ENCODE data around the gene NUP50. TPM values are rescaled to one million over a fixed set of nuclear protein-coding genes. Genes with fewer than 3 reads are reported as not detected.

NUP50 gene, protein sequence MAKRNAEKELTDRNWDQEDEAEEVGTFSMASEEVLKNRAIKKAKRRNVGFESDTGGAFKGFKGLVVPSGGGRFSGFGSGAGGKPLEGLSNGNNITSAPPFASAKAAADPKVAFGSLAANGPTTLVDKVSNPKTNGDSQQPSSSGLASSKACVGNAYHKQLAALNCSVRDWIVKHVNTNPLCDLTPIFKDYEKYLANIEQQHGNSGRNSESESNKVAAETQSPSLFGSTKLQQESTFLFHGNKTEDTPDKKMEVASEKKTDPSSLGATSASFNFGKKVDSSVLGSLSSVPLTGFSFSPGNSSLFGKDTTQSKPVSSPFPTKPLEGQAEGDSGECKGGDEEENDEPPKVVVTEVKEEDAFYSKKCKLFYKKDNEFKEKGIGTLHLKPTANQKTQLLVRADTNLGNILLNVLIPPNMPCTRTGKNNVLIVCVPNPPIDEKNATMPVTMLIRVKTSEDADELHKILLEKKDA
- total RNA-seq (2016; rRNA removed; fragmentation: Illumina TruSeq; extraction: Trizol) (52.4 and 71.0 TPM in 2 replicates), polyA plus RNA-seq (2011; rRNA removed) (14.1 and 14.2 TPM in 2 replicates), polyA minus RNA-seq (2011; rRNA and poly(A)+ RNA removed; ENCODE audit: low replicate concordance) (34.7 and 47.0 TPM in 2 replicates), Bru-seq, nascent RNA (percentile 83 among the genes with signal in this experiment), BruChase-seq, experiment 1, labeled RNA remaining after a 6-hour chase (percentile 93 among the genes with signal in this experiment), BruChase-seq, experiment 2, labeled RNA remaining after a 2-hour chase (percentile 94 among the genes with signal in this experiment)
- 15.6 and 19.1 TPM in 2 replicates for total RNA-seq (2016; cell fraction: cytosol; rRNA removed; fragmentation: Illumina TruSeq; extraction: Trizol; ENCODE audit: low read depth)
- 52.9 and 65.9 TPM in 2 replicates for total RNA-seq (2016; cell fraction: insoluble cytoplasmic fraction; rRNA removed; fragmentation: Illumina TruSeq; extraction: Trizol)
- 34.7 and 35.1 TPM in 2 replicates for total RNA-seq (2016; cell fraction: membrane; rRNA removed; fragmentation: Illumina TruSeq; extraction: Trizol)
- total RNA-seq (2016; cell fraction: nucleus; rRNA removed; fragmentation: Illumina TruSeq; extraction: Trizol): 39.0 and 40.8 TPM in 2 replicates
- 10.3 and 10.4 TPM in 2 replicates for polyA plus RNA-seq (2011; cell fraction: cytosol; rRNA removed)
- 8.3 and 10.9 TPM in 2 replicates for polyA plus RNA-seq (2011; cell fraction: nucleus; rRNA removed)
- 22.4 and 26.0 TPM in 2 replicates for polyA plus RNA-seq (2012)
- 3.4 and 4.5 TPM in 2 replicates for polyA plus RNA-seq (2016; cell fraction: cytosol; fragmentation: Illumina TruSeq; extraction: Trizol; ENCODE audit: low read depth)
- 52.8 and 53.9 TPM in 2 replicates for polyA plus RNA-seq (2016; cell fraction: insoluble cytoplasmic fraction; fragmentation: Illumina TruSeq; extraction: Trizol; ENCODE audit: low read depth)
- polyA plus RNA-seq (2016; cell fraction: membrane; fragmentation: Illumina TruSeq; extraction: Trizol; ENCODE audit: low read depth): 12.1 and 15.0 TPM in 2 replicates
- polyA plus RNA-seq (2016; cell fraction: nucleus; fragmentation: Illumina TruSeq; extraction: Trizol; ENCODE audit: insufficient read depth, low read depth): 51.2 and 53.1 TPM in 2 replicates
- polyA minus RNA-seq (2011; cell fraction: cytosol; rRNA and poly(A)+ RNA removed): 14.3 and 15.1 TPM in 2 replicates
- 29.2 and 29.4 TPM in 2 replicates for polyA minus RNA-seq (2011; cell fraction: nucleus; rRNA and poly(A)+ RNA removed)
- long read RNA-seq, experiment 1, full-length matches to known transcripts: 11 of 39 reads
- long read RNA-seq, experiment 1, partial matches to known transcripts: 8 of 39 reads
- long read RNA-seq, experiment 1, other reads (novel, unspliced or antisense): 20 of 39 reads
- long read RNA-seq, experiment 2, full-length matches to known transcripts: 11 of 52 reads
- long read RNA-seq, experiment 2, partial matches to known transcripts: 1 of 52 reads
- long read RNA-seq, experiment 2, other reads (novel, unspliced or antisense): 40 of 52 reads

DNA sequence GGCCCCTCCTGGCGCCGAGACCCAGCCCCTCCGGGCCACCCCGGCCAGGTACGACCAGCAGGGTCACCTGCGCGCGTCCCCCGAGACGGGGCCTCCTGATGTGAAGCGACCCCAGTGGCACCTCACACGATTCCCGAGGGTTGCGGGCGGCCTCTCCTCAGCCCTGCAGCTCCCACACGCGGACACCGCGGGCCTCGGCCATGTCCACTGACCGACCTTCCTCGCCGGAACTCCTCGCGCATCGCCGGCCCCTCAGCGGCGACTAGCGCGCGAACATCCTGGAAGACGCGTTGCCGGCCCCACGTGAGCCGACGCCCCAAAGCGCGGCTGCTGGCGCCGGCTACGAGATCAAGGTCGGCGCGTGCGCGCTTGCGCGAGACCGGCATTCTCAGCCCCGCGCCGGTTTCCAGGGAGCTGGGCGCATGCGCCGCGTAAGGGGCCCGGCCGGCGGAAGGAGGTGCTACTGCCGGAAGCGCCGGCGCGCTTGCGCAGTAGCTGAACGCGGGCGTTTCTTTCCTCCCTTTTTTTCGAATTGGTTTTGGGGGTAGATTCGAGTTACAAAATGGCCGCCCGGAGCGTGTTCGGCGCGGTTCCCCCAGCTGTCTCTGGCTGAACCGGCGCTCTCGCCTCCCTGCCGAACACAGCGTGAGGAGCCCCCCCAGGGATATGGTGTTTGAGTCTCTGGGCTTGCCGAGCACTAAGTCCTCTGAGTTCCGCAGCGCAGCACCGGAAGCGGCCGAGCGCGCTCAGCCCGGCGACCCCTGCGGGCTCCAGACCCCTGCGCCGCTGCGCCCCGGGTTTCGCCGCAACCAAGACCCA, at the start of gene NUP50:
Gene NUP50, plus strand, starts transcription at position 475 of the 819 bp plus-strand sequence. CDS start 4,253 bp downstream, outside the sequence.
- Histone ChIP-seq H3K9ac (ENCODE audit: insufficient read depth, low read depth, low read length) (peak within 1 kb of the TSS; percentile 93), H3K4me3 (replicated peaks in 1 of 3; ENCODE audit: insufficient read depth in 1 of 3, low read depth in 2 of 3, low read length in 3 of 3) (peak within 1 kb of the TSS; percentile 87 to 95 (median 94)), H3K27ac (ENCODE audit: extremely low read length, insufficient read depth, low read length) (peak within 1 kb of the TSS; percentile 83), H3K9me3 (ENCODE audit: low read length) (no peaks in the 10 kb centered on the region), H3K27me3 (ENCODE audit: control insufficient read depth in 1 of 2, insufficient read depth in 2 of 2, low read length in 2 of 2) (peaks cover 0 to 4% of the 10 kb centered on the region in 2 experiments; a peak in 2 of 5 replicates), H3K4me1 (ENCODE audit: insufficient read depth, low read length) (peaks cover 73% of the 10 kb centered on the region), H4K20me1 (ENCODE audit: insufficient read depth, low read length) (peaks cover 4% of the 10 kb centered on the region; the same call in 1 of the 2 replicates), H2AFZ (ENCODE audit: low read length) (no peak within 1 kb of the TSS), H3K36me3 (replicated peaks in 1 of 2; ENCODE audit: control insufficient read depth in 1 of 2, insufficient read depth in 2 of 2, low read length in 2 of 2) (peaks cover 2 to 16% of the 10 kb centered on the region in 2 experiments; a peak in 4 of 5 replicates), H3K79me2 (ENCODE audit: insufficient read depth, low read length) (peaks cover 67% of the 10 kb centered on the region), H3K4me2 (ENCODE audit: low read depth, low read length) (peak within 1 kb of the TSS; percentile 93)
- ATAC-seq (peak; percentile 64), DNase-seq (ENCODE audit: low spot score) (peak; percentile 89), FAIRE-seq (no peak)
- BruUV-seq (replicated peaks): no TSS peak
- WGBS (ENCODE audit: low lambda C conversion rate): under 1% methylated on average over 43 of the region's 100 CpGs
- CTCF ChIA-PET (ENCODE audit: low intra/inter-chr PET ratio, low total read pairs): no interaction called here
- in situ Hi-C loops (cut with HindIII; ENCODE audit: extremely low pct_ligation_motif_present, low pct_unique_long_range_greater_than_20kb) (loop anchor here (10.0 kb wide), 1 partner anchor 81 kb away; the partner anchor contains the start of gene KIAA0930), intact Hi-C loops (cut with micrococcal nuclease; ENCODE audit: unreplicated experiment) (no loop called here)
- POLR2A ChIA-PET: interaction anchor here (0.7 to 1.3 kb wide), 12 partner anchors 11 to 146 kb away, joined by 3 to 16 read pairs (median 4); partner anchors contain the start of gene FAM118A
- TF ChIP-seq RFX1 (IDR thresholded peaks at IDR 0.05) (no peak; the same call in 1 of the 2 replicates), MAF1 (CRISPR knock-in tag; IDR thresholded peaks at IDR 0.05; ENCODE audit: borderline replicate concordance) (no peak), PAF1 (CRISPR knock-in tag; IDR thresholded peaks at IDR 0.05) (no peak), FOSL1 (CRISPR knock-in tag; IDR thresholded peaks at IDR 0.05; ENCODE audit: borderline replicate concordance) (0 out of 2 replicates have a peak, but pooled peaks have one; percentile 35), SOX5 (CRISPR knock-in tag; IDR thresholded peaks at IDR 0.05; ENCODE audit: borderline replicate concordance) (peak; percentile 65; the same call in 1 of the 2 replicates), HDAC6 (IDR thresholded peaks at IDR 0.05; ENCODE audit: low read depth, low read length) (no peak), ZNF17 (CRISPR knock-in tag; IDR thresholded peaks at IDR 0.05) (no peak), TMF1 (CRISPR knock-in tag; IDR thresholded peaks at IDR 0.05; ENCODE audit: low read depth) (peak; percentile 92; the same call in 1 of the 2 replicates), ZNF121 (CRISPR knock-in tag; IDR thresholded peaks at IDR 0.05) (no peak), ZNF382 (CRISPR knock-in tag; IDR thresholded peaks at IDR 0.05; ENCODE audit: borderline replicate concordance) (no peak), ZNF703 (CRISPR knock-in tag; IDR thresholded peaks at IDR 0.05; ENCODE audit: borderline replicate concordance) (peak; percentile 57; the same call in 1 of the 2 replicates), KLF9 (CRISPR knock-in tag; IDR thresholded peaks at IDR 0.05; ENCODE audit: low read depth) (no peak)
- TF ChIP-seq, protein P1, sequence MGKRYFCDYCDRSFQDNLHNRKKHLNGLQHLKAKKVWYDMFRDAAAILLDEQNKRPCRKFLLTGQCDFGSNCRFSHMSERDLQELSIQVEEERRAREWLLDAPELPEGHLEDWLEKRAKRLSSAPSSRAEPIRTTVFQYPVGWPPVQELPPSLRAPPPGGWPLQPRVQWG (CRISPR knock-in tag; IDR thresholded peaks at IDR 0.05; ENCODE audit: borderline replicate concordance, low read depth): peak; percentile 84; the same call in 1 of the 2 replicates
